NCI-H446 treated with DMSO at 0.1 percent for 48 hours (cell line): ENCODE measurements around the gene PRKN.

ENCODE experiments used
- DNase-seq: peaks from one replicate; lab custom pipeline; 2025; lab: John Stamatoyannopoulos, UW

PRKN gene

GRCh38 chr6:162373868-162374267 is 353.7 kb downstream of the PRKN start:
- DNase-seq, result no peak

DNA sequence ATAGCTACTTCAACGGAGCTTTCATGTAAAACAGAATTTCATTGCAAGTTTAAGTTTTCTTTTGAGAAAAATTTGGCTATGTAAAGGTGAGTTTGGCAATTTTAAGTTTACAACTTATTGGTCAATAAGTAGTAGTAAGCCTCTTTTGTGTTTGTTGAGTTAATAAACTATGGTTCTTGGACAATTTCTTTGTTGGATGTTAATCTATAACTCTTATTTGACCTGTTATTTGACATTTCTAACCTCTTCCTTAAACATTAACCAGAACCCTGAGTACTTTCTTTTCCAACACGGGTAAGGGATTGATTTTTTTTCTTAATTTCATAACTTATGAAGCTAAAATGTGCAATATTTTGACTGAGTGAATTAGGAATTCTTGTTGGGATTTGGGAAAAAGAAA is 354.4 kb downstream of the PRKN start:
- no peak for DNase-seq

DNA sequence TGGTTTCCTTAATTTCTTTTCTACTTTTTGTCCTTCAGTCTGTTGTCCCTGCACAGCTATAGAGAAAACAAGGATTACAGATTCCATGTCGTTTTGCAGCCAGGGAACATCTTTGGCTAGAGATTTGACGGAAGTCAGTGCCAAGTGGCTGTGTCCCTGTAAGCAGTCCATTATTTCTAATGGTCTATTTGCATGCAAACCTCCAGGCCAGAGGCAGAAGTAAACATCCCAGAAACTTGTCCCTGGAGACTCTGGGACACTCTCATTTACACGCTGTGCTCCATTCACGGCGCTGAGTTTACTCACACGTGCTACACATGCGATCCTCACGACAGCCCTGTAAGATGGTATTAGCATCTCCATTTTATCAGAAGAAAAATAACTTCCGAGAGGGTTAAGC is 355.5 kb downstream of the PRKN start:
- DNase-seq, result no peak

GRCh38 chr6:162371121-162371520 is 356.4 kb downstream of the PRKN start:
- DNase-seq, result no peak

GRCh38 chr6:162369091-162369490 is 358.5 kb downstream of the PRKN start:
- DNase-seq, result no peak

GRCh38 chr6:162364488-162364887 is 363.1 kb downstream of the PRKN start:
- no peak for DNase-seq

DNA sequence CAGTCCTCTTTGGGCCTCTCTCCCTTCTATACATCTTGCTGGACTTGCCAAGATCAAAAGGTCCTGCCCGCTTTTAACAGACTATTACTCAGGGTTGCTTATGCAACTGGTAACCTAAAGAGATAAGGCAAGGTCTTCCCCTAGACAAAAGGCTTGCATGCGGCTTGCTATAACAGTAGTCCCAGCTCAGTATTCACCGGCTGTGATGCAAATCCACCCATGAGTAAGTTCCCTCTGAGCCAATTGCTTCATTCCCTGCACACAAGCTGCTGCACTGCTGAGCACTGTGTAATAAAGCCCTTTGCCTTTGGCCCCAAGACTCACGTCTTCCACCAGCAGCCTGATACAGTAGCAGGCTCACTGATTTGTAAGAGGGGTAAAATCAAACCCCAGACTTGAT is 363.8 kb downstream of the PRKN start:
- no peak for DNase-seq

GRCh38 chr6:162360901-162361567 is 366.5 kb downstream of the PRKN start:
- no peak for DNase-seq

- DNase-seq, result no peak
These were observed 368.9 kb downstream of the PRKN start for GRCh38 chr6:162358625-162359024.

DNA sequence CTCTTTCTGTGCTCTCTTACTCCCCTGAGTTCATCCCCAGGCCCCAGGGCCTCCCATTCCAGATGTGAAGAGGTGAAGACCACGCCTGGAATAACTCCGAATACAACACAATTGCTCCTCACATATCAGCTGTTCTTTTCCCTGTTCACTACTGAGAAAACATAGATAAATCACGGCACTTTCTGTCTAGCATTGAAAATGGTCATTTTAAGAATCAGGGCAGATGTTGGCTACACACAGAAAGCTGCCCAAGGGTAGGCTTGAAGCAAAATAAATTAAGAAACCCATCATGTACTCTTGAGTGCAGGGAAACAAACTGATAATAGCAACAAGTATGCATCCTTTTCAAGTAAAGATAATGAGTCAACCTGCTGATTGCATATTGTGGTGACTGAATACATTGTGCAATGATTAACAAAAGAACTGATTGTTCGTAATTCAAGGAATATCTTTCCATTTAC is 382.5 kb downstream of the PRKN start:
- DNase-seq, result no peak

DNA sequence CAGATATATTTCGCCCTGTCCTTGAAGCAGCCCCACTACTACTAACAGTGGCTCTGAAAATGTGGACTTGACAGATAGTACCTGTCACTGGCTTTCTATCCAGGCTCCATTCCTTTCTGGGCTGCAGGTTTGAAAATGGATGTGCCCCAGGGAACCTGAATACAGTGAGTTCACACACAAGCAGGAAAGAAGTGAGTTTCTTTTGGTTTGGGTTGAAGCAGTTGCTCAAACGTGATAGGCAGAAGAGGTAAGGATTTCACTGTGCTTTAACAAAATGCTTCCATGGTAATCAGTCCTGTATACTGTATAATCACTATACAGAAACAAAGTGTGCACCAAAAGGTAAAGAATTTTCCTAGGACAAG is 382.9 kb downstream of the PRKN start:
- no peak for DNase-seq

DNA sequence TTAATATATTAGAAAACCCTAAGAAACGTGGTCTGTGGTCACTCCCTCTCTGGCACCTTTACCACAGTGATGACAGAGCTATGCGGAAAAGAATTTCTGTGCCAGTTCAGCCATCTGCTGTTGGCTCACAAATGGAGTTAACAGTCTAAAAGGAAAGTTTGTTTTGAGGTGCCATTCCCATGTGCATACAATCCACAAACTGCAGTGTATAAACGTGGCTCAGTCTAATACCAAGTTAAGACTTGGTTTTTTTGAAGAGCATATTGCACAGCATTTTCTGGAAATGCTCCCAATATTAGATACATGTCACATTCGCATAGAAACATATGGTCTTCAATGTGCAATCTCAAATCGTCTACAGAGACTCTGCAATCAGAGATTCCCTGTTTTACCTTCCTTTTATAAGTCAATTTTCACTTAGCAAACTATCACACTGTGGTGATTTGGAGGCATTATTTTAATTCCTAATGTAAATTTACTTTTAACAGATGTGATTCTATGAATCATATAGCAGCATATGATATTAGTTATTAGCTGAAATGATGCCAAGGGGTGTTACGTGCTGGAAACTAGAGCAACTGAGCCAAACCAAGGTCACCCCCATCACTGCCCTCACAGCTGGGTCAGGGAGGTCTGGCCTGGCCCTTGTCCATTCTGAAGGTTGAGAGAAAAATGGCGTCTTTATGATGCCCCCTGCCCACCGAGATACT is 383.5 kb downstream of the PRKN start:
- peak; percentile 45 for DNase-seq

DNA sequence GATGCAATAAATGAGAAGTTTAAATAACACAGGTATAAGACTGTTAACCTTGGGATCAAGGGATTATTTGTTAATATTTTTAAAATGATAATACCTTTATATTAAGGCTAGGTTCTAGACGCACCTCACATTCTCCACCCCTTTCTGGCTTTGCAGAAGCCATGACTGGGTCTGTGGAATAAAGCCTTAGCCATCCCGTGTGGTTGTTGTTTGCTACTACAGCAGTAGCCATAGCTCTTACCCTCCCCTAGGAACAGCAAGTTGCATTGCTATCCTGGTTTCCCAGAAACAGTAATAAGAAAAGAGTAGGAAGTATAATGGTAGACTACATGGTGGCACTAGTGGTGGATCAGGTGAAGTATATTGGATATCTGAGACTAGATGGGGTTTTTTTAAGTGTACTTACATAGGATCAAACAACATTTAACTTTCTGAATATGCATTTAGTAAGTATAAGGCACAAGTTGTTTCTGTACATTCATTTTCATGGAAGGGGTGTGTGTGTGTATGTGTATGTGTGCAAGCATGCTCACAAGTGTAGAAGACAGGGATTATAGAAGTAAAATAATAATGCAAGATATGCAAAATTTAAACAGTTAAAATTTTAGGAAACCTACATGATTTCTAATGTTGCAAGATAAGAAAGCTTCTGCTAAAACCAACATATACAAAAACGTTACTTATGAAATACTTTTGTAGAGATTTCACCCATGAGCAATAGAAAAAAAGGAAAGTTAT is 384.2 kb downstream of the PRKN start:
- no peak for DNase-seq

- no peak for DNase-seq
These were observed 390.2 kb downstream of the PRKN start for GRCh38 chr6:162337412-162337811.

GRCh38 chr6:162336359-162336758 is 391.2 kb downstream of the PRKN start:
- no peak for DNase-seq

GRCh38 chr6:162332365-162332764 is 395.2 kb downstream of the PRKN start:
- no peak for DNase-seq

DNA sequence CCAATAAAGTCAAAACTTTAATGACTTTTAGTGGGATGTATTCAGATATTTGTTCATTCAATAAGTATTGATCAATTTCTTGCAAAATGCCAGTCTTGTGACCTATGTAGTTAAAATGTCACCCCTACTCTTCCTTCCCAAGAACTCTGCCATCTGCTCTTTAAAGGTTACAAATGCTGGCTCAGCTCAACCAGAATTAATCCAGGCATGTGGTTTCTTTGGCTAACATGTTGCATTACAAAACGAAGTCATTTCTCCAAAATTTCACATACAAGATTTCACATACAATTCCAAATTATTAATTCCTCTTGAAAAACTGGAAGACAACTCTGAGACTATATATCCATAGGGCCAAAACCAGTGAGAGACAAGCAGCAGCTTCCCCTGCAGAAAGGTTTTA is 395.7 kb downstream of the PRKN start:
- DNase-seq, result no peak

- no peak for DNase-seq
These were observed 401.7 kb downstream of the PRKN start for GRCh38 chr6:162325826-162326225.

DNA sequence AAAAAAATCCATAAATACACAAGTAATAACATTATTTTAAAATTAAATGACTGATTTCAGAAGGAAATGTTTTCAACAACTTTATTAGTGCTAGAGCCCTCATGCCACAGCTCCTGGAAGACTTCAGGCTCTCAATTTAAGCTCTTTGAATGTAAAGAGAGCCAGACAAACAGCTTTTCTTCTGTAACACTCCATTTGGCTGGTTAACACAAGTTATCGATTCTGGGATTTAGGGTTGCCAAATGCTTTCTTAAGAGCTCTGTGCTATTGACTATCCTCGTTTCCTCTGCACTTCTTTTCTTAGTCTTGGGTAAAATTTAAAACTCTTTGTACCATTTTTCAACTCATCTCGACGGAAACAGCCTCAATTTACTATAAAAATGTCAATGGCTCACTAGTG is 402.5 kb downstream of the PRKN start:
- DNase-seq, result no peak

GRCh38 chr6:162315291-162315690 is 412.3 kb downstream of the PRKN start:
- no peak for DNase-seq

DNA sequence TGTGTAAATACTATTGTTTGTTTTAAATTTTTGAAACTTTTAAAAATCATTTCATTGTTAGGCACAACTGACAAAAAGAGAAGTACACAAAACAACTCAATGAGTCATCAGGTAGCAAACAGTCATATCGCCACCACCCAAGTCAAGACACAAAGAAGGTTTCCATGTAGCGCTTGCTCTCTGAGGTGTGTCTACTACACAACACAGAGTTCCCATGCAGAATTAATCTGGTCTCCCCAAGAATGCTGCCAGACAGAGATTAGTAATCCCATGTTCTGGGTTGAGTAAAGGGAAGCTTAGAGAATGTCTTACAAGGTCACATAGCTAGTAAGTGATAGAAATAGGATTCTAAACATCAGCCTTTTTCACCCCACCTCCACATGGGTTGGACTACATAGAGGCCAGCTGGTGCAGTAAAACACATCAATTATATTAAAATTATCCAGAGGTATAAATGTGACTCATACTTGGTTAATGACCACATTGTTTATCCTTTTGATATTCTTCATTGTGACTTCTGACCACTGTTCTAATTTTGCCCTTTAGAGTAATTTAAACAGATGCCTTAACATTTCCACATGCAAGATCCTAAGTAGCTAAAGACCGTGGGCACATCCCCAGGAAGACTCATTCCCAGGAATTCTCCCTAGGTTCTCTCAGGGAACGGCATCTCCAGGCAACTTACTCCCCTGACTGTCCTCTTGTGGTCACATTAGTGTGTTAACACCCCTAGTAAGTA is 413.5 kb downstream of the PRKN start:
- no peak for DNase-seq

GRCh38 chr6:162307865-162308264 is 419.7 kb downstream of the PRKN start:
- no peak for DNase-seq
